HG02610 (cell line): ENCODE data around the gene SPON1.
"Not testable (repeated sequence)": the region's sequence is repeated elsewhere in the genome, so short reads cannot be mapped to it uniquely, and the experiment has no call there.

Experiments
- ATAC-seq: cut with Tn5 transposase; IDR thresholded peaks from one replicate; pipeline ENCODE4 v1.9.1; 2021; ENCODE audit warnings: mild to moderate bottlenecking, moderate library complexity; ENCODE audit not compliant: unreplicated experiment

The SPON1 gene

GRCh38 chr11:14112721-14113120 is 150.2 kb downstream of the SPON1 start:
- no peak for ATAC-seq

DNA sequence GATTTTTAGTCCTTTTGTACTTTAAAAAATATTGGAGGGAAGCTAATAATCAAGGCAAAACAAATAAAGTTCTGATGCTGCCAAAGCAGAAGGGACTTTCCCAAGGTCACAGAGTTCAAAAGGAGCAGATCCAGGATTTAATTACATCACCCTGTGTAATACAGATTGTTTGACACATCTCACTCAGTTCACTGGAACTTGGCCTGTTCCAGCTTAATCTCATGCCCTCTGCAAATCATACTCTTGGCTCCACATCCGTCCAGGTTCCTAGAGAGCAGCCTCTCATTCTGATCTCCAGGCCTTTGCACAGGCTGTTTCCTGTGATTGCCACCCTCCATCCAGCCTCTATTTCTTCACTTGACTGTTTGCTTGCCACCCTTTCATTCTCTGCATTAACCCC is 151.7 kb downstream of the SPON1 start:
- ATAC-seq: no peak

DNA sequence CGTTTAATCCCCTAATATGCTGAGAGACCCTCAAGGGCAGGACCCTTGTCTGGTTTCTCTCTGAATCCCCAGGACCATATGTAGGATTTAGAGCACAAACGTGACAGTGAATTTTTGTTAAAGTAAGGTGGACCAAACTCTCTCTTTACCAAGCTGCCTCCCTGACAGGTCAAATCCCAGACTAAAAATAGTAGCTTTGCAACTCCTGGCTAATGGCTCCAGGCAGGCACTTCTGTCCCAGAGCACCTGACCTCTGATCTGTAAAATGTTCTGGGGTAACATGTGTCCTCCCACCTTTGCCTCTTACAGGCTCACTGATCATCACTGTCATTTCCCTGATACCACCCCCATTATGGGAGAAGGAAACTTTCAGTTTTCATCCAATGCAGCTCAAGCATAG is 152.3 kb downstream of the SPON1 start:
- no peak for ATAC-seq

GRCh38 chr11:14117632-14118031 is 155.1 kb downstream of the SPON1 start:
- no peak for ATAC-seq

GRCh38 chr11:14118072-14118471 is 155.5 kb downstream of the SPON1 start:
- no peak for ATAC-seq

DNA sequence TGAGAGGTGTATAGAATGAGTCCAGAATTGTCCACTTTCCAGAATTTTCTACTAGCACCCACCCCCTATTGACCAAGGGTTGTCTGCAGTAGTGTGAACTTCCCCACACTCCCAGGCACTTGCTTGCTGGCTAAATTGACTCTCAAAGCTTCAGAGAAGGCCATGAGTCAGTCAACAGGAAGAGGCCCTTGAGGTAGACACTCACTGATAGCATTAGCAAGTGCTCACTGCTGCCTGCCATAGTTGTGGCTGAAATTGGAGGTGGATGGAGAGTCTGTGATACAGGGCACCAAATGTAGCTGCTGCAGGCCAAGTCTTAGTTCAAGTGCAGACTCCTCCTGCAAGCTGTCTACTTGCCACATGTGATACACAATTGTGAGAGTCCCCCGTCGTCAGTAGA is 156.8 kb downstream of the SPON1 start:
- no peak for ATAC-seq

DNA sequence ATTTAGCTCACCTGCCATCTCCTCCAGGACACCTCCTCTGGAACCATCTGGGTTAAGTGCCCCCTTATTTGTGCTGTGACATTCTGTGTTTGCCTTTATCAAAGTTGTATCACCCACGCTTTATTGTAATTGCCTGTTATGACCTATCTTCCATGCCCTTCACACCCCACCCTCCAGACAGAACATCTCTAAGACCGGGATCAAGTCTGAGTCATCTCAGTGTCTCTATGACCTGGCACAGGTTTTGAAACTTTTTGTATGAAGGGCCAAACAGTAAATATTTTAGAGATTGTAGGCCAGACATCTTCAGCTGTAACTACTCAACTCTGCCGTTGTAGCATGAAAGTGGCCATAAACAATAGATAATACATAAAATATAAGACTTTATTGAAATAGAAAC is 161.8 kb downstream of the SPON1 start:
- ATAC-seq: no peak

- no peak for ATAC-seq
Measured at GRCh38 chr11:14124886-14125285, 162.4 kb downstream of the SPON1 start.

GRCh38 chr11:14125529-14125928 is 163.0 kb downstream of the SPON1 start:
- no peak for ATAC-seq

GRCh38 chr11:14127679-14128078 is 165.2 kb downstream of the SPON1 start:
- no peak for ATAC-seq

GRCh38 chr11:14132312-14132711 is 169.8 kb downstream of the SPON1 start:
- ATAC-seq: no peak

DNA sequence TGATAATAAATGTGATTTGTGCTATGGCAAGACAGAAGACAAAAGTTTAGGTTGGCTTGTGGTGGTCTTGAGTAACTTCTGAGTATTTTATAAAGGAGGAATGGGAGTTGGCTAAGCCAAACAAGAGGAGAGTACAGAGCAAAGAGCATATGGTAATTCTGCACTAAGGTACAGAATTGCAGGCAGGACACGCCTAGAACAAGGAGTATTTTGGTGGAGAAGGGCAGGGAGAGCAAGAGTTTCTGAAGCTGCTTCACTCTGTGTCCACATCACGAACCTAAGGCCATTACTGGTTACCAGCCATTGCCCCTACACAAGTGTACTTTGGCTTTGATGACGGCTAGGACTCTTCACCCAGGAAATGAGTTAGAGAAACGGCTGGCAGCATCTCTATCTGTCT is 170.9 kb downstream of the SPON1 start:
- no peak for ATAC-seq

DNA sequence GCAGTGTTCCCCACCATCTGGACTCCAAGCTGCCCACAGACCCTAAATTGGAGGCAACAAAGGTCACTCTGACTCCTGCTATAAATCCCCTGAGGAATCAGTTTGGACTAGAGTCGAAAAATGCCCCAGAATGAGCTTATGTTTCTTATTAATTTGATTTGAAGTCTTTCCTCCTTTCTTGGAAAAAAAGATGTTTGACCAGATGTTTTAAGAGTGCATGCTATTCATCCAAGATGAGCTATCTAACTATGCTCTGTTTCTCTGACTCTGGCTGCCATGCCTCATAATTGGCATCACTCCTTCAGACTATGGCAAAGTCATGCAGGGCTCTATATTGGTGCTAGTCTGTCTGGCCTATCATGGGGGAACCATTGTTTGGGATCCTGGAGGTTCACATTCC is 174.0 kb downstream of the SPON1 start:
- ATAC-seq: no peak

DNA sequence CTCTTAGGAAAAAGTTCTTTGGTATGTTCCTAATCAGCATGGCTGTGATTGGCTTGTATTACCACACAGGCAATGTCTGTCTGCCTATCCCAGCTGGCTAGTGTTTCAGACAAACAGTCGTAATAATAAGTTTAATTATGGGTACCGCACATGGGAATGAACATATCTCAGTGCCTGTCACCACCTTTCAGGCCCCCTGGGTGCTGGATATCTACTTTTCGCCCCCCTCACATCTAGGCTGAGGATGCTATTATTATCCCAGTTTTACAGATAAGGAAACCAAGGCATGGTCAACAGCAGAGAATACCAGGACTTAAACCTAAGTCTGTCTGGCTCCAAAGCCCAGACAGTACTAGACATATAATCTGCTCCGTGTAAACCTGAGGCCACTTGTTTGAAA is 174.8 kb downstream of the SPON1 start:
- ATAC-seq: no peak

GRCh38 chr11:14140991-14141390 is 178.5 kb downstream of the SPON1 start:
- no peak for ATAC-seq

DNA sequence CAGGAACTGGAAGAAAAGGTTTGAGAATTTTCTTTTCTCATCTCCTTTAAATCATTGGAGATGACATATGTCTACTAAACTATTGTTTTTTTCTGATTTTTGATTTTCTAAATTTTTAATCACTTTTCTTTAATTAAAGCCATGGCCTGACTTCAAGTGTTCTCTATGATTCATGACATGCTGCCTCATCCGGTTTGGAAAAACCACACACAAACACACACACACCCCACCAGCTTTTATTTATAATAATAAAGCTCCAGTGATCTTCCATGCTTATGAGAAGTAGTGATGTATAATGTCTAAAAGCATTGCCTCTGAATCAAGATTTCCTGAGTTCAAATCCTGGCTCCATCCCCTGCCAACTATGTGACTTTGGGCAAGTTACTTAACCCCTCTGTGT is 179.2 kb downstream of the SPON1 start:
- no peak for ATAC-seq

GRCh38 chr11:14144934-14145333 is 182.4 kb downstream of the SPON1 start:
- peak; percentile 54 for ATAC-seq

- ATAC-seq: no peak
Measured at GRCh38 chr11:14148653-14149273, 186.2 kb downstream of the SPON1 start.

GRCh38 chr11:14149683-14150082 is 187.2 kb downstream of the SPON1 start:
- ATAC-seq: no peak

DNA sequence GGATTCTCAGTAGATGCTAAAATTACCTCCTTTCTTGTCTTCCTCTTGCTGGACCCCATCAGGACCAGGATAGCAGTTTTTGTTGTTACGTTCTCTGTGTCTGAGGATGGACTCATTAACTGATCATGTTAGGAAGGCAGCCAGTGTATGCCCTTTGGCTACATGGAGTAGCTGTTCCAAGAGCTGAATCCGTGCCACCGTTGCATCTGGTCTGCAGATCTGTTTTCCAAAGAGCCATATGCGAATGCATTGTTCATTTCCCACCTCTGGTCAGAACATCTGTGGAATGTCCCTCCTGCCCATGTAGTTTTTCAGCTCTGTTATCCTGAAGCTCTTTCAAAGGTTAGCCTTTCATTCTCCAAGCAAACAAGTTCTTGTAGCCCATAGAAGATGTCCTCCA is 188.4 kb downstream of the SPON1 start:
- no peak for ATAC-seq

GRCh38 chr11:14154103-14154502 is 191.6 kb downstream of the SPON1 start:
- ATAC-seq: not testable (repeated sequence)

DNA sequence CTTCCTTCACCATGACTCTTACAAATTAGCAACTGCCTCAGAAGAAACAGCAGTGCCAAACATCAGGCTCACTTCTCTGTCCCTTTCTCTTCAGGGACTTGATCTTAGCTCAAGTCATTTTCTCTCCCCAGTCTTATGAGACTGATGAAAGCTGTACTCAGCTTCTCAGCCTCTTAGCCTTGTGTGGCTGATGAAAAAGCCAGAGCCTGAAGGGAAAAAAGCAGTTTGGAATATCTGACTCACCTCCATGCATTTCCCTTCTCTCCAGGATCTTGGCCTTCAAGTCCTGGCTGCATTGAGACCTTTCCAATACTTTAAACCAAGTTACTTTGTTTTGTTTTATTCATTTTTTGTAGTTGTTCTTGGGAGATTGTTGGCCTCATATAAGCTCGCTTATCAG is 195.9 kb downstream of the SPON1 start:
- no peak for ATAC-seq

- ATAC-seq: no peak
Measured at GRCh38 chr11:14163576-14163975, 201.1 kb downstream of the SPON1 start.
